Stomach (tissue), 9 donors: Measurements from ENCODE around the gene NRL. TPM values are rescaled to one million over a fixed set of nuclear protein-coding genes. Genes with fewer than 3 reads are reported as not detected.

ENCODE experiments used
- DNase-seq, 2 donors: peaks; one replicate each; pipeline versions ENCODE4 v3.0.0 to v3.0.0-alpha.2; 2013 to 2019
- H3K27ac ChIP-seq, 5 donors: fragments of 200-600 bp in 4 of 5; sonication (generic) in 4 of 5; one replicate each; pipeline ENCODE4 v1.5.1; 2013 to 2019; ENCODE audit warnings: mild to moderate bottlenecking in 1 of 5, moderate library complexity in 1 of 5
- H3K27me3 ChIP-seq, 3 donors: fragments of 200-600 bp; sonication (generic); one replicate each; pipeline ENCODE4 v1.5.1; 2017 to 2019; ENCODE audit warnings: mixed run types in 1 of 3
- H3K36me3 ChIP-seq, 4 donors: fragments of 200-600 bp; sonication (generic); 1 replicate in 3 of 4; 2 replicates in 1 of 4; pipeline ENCODE4 v1.5.1; 2016 to 2019
- H3K4me1 ChIP-seq, 4 donors: fragments of 200-600 bp; sonication (generic); one replicate each; pipeline ENCODE4 v1.5.1; 2016 to 2019
- H3K4me3 ChIP-seq, 4 donors: fragments of 200-600 bp; sonication (generic) in 3 of 4; one replicate each; pipeline ENCODE4 v1.5.1; 2016 to 2019; ENCODE audit warnings: mild to moderate bottlenecking in 1 of 4
- H3K9me3 ChIP-seq, 4 donors: fragments of 200-600 bp; sonication (generic); one replicate each; pipeline ENCODE4 v1.5.1; 2016 to 2019
- CTCF ChIP-seq, 7 experiments: fragments of 450-650 bp in 4 of 7; fragments of 200-600 bp in 3 of 7; sonication (generic) in 3 of 7; IDR thresholded peaks; one replicate each; pipeline ENCODE4 v1.5.1; 2016 to 2019; ENCODE audit warnings: antibody characterized with exemption in 7 of 7, control low read depth in 2 of 7, mild to moderate bottlenecking in 1 of 7
- EP300 ChIP-seq: sonication (generic); formaldehyde crosslinking; IDR thresholded peaks from one replicate; pipeline ENCODE4 v1.6.1; 2017; ENCODE audit warnings: antibody characterized with exemption
- POLR2A ChIP-seq, 4 donors: fragments of 450-650 bp; IDR thresholded peaks; one replicate each; pipeline ENCODE4 v1.6.1; 2016; ENCODE audit warnings: antibody characterized with exemption in 4 of 4, control low read depth in 2 of 4, mild to moderate bottlenecking in 1 of 4, moderate library complexity in 1 of 4
- POLR2AphosphoS5 ChIP-seq, 3 donors: sonication (generic); formaldehyde crosslinking; IDR thresholded peaks; one replicate each; pipeline ENCODE4 v1.6.1; 2016; ENCODE audit warnings: antibody characterized with exemption in 3 of 3
- WGBS, 5 donors: extraction: QIAGEN DNeasy Blood & Tissue Kit in 3 of 5; methylation state at CpG; one replicate each; pipeline versions ENCODE4 v1.1.5 to v1.1.7; 2013 to 2018; 5-methylcytosine and 5-hydroxymethylcytosine counted together
- intact Hi-C: fragments of 100-400 bp; cut with DNase I; formaldehyde crosslinking; loops from one replicate; pipeline ENCODE4 v1.15.1; 2023; ENCODE audit warnings: low total_unique reads
- polyA plus RNA-seq, 3 donors: library from polyadenylated mRNA; stranded (reverse); fragments of 200-250 nt; gene quantifications; one replicate each; pipeline ENCODE4 v1.2.3, GENCODE V29; 2013
- total RNA-seq, 5 donors: library from RNA; depleted of rRNA; stranded (reverse); fragments of >200 nt; gene quantifications; one replicate each; pipeline versions ENCODE4 v1.1.0 to v1.2.3, GENCODE V29; 2014 to 2016
- donor health status: healthy with polysubstance abuse.
- donor health status: Bipolar disorder and iron deficiency.
- donor health status: healthy.

Gene NRL
- total and polyA plus RNA-seq, 8 donors, result 0.92 to 69.2 (median 1.3) TPM; not detected in 1

GRCh38 chr14:24080142-24080530, 34.6 kb downstream of the NRL start:
- DNase-seq, result no peak
- H3K4me1 ChIP-seq, result peaks cover 6 to 23% (median 22%) of the 10 kb centered on the region in 4 donors
- no peaks in the 10 kb centered on the region for H3K9me3 ChIP-seq
- H3K36me3 ChIP-seq, result no peaks in the 10 kb centered on the region
- intact Hi-C loops, result no loop called here
- H3K4me3 ChIP-seq, result no peak overlapping the region
- peaks cover 0 to 17% (median 0%) of the 10 kb centered on the region in 3 donors for H3K27me3 ChIP-seq
- no peak for TF ChIP-seq POLR2A (IDR thresholded peaks at IDR 0.05)
- TF ChIP-seq POLR2AphosphoS5 (IDR thresholded peaks at IDR 0.05), result no peak
- no peak for TF ChIP-seq CTCF (IDR thresholded peaks at IDR 0.05)
- TF ChIP-seq EP300, result no peak
- no peak overlapping the region for H3K27ac ChIP-seq
- WGBS, 5 donors, result 72 to 89% (median 84%) methylated on average over 6 of the region's 6 CpGs

DNA sequence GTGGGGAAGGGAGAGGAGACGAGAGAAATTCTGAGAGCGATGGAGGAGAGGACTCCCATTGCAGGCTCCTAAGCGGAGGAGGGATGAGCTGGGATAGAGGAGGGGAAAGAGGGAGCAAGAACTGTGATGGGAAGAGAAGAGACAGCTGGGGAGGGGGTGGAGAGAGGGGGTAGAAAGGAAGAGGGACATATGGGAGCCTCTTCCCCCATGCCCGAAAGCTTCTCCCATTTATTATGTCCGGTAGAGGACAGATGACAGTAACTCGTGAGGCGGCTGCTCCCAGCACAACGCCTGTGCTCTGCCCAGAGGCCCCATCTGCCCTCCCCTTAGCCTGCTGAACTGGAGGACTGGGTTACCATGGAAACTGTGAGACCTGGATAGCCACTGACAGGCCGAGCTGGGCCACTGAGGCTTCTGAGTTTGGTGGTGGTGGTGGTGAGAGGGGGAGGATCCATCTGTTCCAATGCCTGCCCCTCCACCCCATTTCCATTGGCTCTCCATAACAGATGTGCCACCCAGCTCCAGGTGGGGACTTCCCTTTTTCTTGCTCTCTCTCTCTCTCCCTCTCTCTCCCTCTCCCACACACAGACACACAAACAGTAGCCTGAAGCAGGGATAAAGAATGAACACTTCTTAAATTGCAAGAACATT, 35.1 kb downstream of the NRL start:
- Histone ChIP-seq H3K4me3 (no peak overlapping the region), H3K9me3 (no peaks in the 10 kb centered on the region), H3K36me3 (no peaks in the 10 kb centered on the region), H3K27me3 (peaks cover 0 to 17% (median 0%) of the 10 kb centered on the region in 3 donors), H3K4me1 (peaks cover 6 to 28% (median 25%) of the 10 kb centered on the region in 4 donors), H3K27ac (no peak overlapping the region)
- TF ChIP-seq CTCF (IDR thresholded peaks at IDR 0.05) (no peak), POLR2A (IDR thresholded peaks at IDR 0.05) (no peak), POLR2AphosphoS5 (IDR thresholded peaks at IDR 0.05) (no peak), EP300 (no peak)
- DNase-seq, result no peak
- 91 to 96% (median 92%) methylated on average over 9 of the region's 9 CpGs for WGBS, 5 donors
- intact Hi-C loops, result no loop called here

DNA sequence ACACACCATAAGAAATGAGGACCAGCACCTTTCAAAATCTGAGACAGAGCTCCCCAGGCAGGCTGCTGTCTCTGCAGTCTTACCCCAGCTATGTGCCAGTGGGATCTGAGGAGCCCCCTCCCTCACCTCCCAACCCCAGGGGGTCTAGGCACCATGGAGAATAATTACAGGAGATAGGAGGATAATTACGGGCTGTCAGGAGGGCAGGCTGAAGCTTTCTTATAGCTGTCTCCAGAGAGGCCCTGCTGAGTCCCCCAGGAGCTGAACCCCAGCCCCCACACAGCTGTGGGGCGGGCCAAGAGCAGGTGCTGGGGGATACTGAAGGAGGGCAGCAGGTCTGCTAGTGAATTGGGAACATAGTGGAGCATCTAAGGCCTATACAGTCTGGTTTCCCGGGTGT, 36.6 kb downstream of the NRL start:
- H3K36me3 ChIP-seq, result no peaks in the 10 kb centered on the region
- TF ChIP-seq CTCF (IDR thresholded peaks at IDR 0.05), result no peak
- TF ChIP-seq EP300, result no peak
- no peak for TF ChIP-seq POLR2A (IDR thresholded peaks at IDR 0.05)
- no peak for TF ChIP-seq POLR2AphosphoS5 (IDR thresholded peaks at IDR 0.05)
- no peaks in the 10 kb centered on the region for H3K9me3 ChIP-seq
- no peak overlapping the region for H3K4me3 ChIP-seq
- intact Hi-C loops, result no loop called here
- 82 to 91% (median 84%) methylated on average over 3 of the region's 3 CpGs for WGBS, 5 donors
- no peak for DNase-seq
- peaks cover 11 to 38% (median 37%) of the 10 kb centered on the region in 4 donors for H3K4me1 ChIP-seq
- H3K27ac ChIP-seq, result no peak overlapping the region
- peaks cover 0 to 17% (median 0%) of the 10 kb centered on the region in 3 donors for H3K27me3 ChIP-seq

DNA sequence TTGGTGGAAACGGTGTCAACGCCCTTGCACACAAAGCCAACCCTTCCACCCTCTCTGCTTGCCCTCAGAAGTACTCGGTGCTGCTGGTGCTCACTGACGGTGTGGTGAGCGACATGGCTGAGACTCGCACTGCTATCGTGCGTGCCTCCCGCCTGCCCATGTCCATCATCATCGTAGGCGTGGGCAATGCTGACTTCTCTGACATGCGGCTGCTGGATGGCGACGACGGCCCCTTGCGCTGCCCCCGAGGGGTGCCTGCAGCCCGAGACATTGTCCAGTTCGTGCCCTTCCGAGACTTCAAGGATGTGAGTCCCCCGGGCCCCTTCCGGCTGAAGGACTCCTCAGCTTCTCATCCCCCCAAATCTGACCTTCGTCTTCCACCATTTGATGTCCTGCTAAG, 37.7 kb downstream of the NRL start:
- no peak for DNase-seq
- H3K27ac ChIP-seq, result no peak overlapping the region
- no peak for TF ChIP-seq POLR2A (IDR thresholded peaks at IDR 0.05)
- TF ChIP-seq POLR2AphosphoS5 (IDR thresholded peaks at IDR 0.05), result no peak
- TF ChIP-seq CTCF (IDR thresholded peaks at IDR 0.05), result no peak
- TF ChIP-seq EP300, result no peak
- no peaks in the 10 kb centered on the region for H3K9me3 ChIP-seq
- H3K27me3 ChIP-seq, result peaks cover 0 to 18% (median 0%) of the 10 kb centered on the region in 3 donors
- WGBS, 5 donors, result 91 to 96% (median 94%) methylated on average over 21 to 23 of the region's 23 CpGs
- H3K4me1 ChIP-seq, result peaks cover 11 to 48% (median 48%) of the 10 kb centered on the region in 4 donors
- intact Hi-C loops, result no loop called here
- no peaks in the 10 kb centered on the region for H3K36me3 ChIP-seq
- H3K4me3 ChIP-seq, result no peak overlapping the region
